H9 (cell line): ENCODE results near the gene TSHZ1. TPM values are rescaled to one million over a fixed set of nuclear protein-coding genes. Genes with fewer than 3 reads are reported as not detected.

Experiments
- DNase-seq: peaks from one replicate; pipeline ENCODE4 v3.0.0-alpha.2; 2017
- H2AFZ ChIP-seq: one replicate; pipeline ENCODE4 v1.6.1; 2013; ENCODE audit warnings: mild to moderate bottlenecking, low read length, control low read depth, moderate library complexity
- H2AK5ac ChIP-seq: 2 replicates; pipeline ENCODE4 v1.6.1; 2013; ENCODE audit warnings: low read length, control low read depth, mixed read lengths; ENCODE audit not compliant: insufficient read length
- H2BK120ac ChIP-seq: one replicate; pipeline ENCODE4 v1.6.1; 2013; ENCODE audit warnings: low read depth, mild to moderate bottlenecking, low read length, control low read depth, inconsistent platforms; ENCODE audit not compliant: poor library complexity, severe bottlenecking
- H2BK12ac ChIP-seq: 2 replicates; pipeline ENCODE4 v1.6.1; 2013; ENCODE audit warnings: low read length, control low read depth, mixed read lengths, low read depth; ENCODE audit not compliant: insufficient read length
- H2BK15ac ChIP-seq: 2 replicates; pipeline ENCODE4 v1.6.1; 2013; ENCODE audit warnings: low read depth, low read length, control low read depth
- H2BK20ac ChIP-seq: one replicate; pipeline ENCODE4 v1.6.1; 2013; ENCODE audit warnings: low read depth, mild to moderate bottlenecking, low read length, control low read depth, inconsistent platforms; ENCODE audit not compliant: poor library complexity, severe bottlenecking
- H2BK5ac ChIP-seq: 2 replicates; pipeline ENCODE4 v1.6.1; 2013; ENCODE audit warnings: low read length, control low read depth, mixed read lengths; ENCODE audit not compliant: insufficient read length
- H3K14ac ChIP-seq: 2 replicates; pipeline ENCODE4 v1.6.1; 2013; ENCODE audit warnings: low read length, control low read depth; ENCODE audit not compliant: insufficient read depth
- H3K18ac ChIP-seq: 2 replicates; pipeline ENCODE4 v1.6.1; 2013; ENCODE audit warnings: low read depth, mild to moderate bottlenecking, mixed read lengths, low read length, control low read depth; ENCODE audit not compliant: insufficient read length
- H3K23ac ChIP-seq: 2 replicates; pipeline ENCODE4 v1.6.1; 2013; ENCODE audit warnings: low read length, control low read depth, mixed read lengths, low read depth; ENCODE audit not compliant: insufficient read length
- H3K23me2 ChIP-seq: 2 replicates; pipeline ENCODE4 v1.6.1; 2013; ENCODE audit warnings: low read depth, mild to moderate bottlenecking, mixed read lengths, low read length, control low read depth; ENCODE audit not compliant: insufficient read length, poor library complexity, severe bottlenecking
- H3K27ac ChIP-seq: 2 replicates; pipeline ENCODE4 v1.5.1; 2013; ENCODE audit warnings: low read length, control low read depth, mixed read lengths, low read depth; ENCODE audit not compliant: insufficient read length
- H3K27me3 ChIP-seq: 2 replicates; pipeline ENCODE4 v1.6.1; 2013; ENCODE audit warnings: low read length, control low read depth, inconsistent platforms; ENCODE audit not compliant: insufficient read depth
- H3K4ac ChIP-seq: 2 replicates; pipeline ENCODE4 v1.6.1; 2013; ENCODE audit warnings: low read depth, mild to moderate bottlenecking, control low read depth, inconsistent platforms, low read length, moderate library complexity
- H3K4me1 ChIP-seq: 2 replicates; pipeline ENCODE4 v1.6.1; 2013; ENCODE audit warnings: low read length, control low read depth, inconsistent platforms; ENCODE audit not compliant: insufficient read depth
- H3K4me2 ChIP-seq: 2 replicates; pipeline ENCODE4 v1.6.1; 2013; ENCODE audit warnings: low read length, control low read depth, mixed read lengths; ENCODE audit not compliant: insufficient read length, insufficient read depth
- H3K56ac ChIP-seq: 2 replicates; pipeline ENCODE4 v1.6.1; 2013; ENCODE audit warnings: low read depth, mild to moderate bottlenecking, mixed read lengths, low read length, control low read depth; ENCODE audit not compliant: insufficient read length
- H3K79me1 ChIP-seq: 2 replicates; pipeline ENCODE4 v1.6.1; 2013; ENCODE audit warnings: low read depth, mild to moderate bottlenecking, moderate library complexity, low read length, control low read depth, inconsistent platforms; ENCODE audit not compliant: insufficient read depth, poor library complexity, severe bottlenecking
- H3K79me2 ChIP-seq: 2 replicates; pipeline ENCODE4 v1.6.1; 2013; ENCODE audit warnings: low read length, control low read depth, inconsistent platforms; ENCODE audit not compliant: insufficient read depth
- H3K9ac ChIP-seq: 2 replicates; pipeline ENCODE4 v1.6.1; 2013; ENCODE audit warnings: low read length, control low read depth, mixed read lengths; ENCODE audit not compliant: insufficient read length; ENCODE audit errors: extremely low read depth
- H3K9me3 ChIP-seq: one replicate; pipeline ENCODE4 v1.6.1; 2013; ENCODE audit warnings: low read depth, low read length, inconsistent platforms; ENCODE audit not compliant: control insufficient read depth
- H3T11ph ChIP-seq: one replicate; pipeline ENCODE4 v1.6.1; 2013; ENCODE audit warnings: mild to moderate bottlenecking, low read length, control low read depth, inconsistent platforms
- H4K20me1 ChIP-seq: one replicate; pipeline ENCODE4 v1.6.1; 2013; ENCODE audit not compliant: control insufficient read depth, insufficient read length, insufficient read depth
- H4K5ac ChIP-seq: 2 replicates; pipeline ENCODE4 v1.6.1; 2013; ENCODE audit warnings: low read depth, mild to moderate bottlenecking, mixed read lengths, low read length, control low read depth; ENCODE audit not compliant: insufficient read length
- H4K8ac ChIP-seq: replicated peaks from 2 replicates; pipeline ENCODE4 v1.6.1; 2013; ENCODE audit warnings: low read length, control low read depth, mixed read lengths, low read depth; ENCODE audit not compliant: insufficient read length
- H4K91ac ChIP-seq: 2 replicates; pipeline ENCODE4 v1.6.1; 2013; ENCODE audit warnings: low read depth, mild to moderate bottlenecking, moderate library complexity, mixed read lengths, low read length, control low read depth; ENCODE audit not compliant: insufficient read length
- H3K27ac Mint-ChIP-seq, 3 experiments: 2 replicates in 2 of 3; 3 replicates in 1 of 3; pipeline ENCODE4 v1.8.0; 2020 to 2021; ENCODE audit warnings: mixed read lengths in 3 of 3, mild to moderate bottlenecking in 1 of 3, moderate library complexity in 1 of 3
- H3K27me3 Mint-ChIP-seq: 2 replicates; pipeline ENCODE4 v1.8.0; 2021; ENCODE audit warnings: low read depth, mild to moderate bottlenecking, moderate library complexity, mixed read lengths
- H3K36me3 Mint-ChIP-seq, 3 experiments: 2 replicates in 2 of 3; 3 replicates in 1 of 3; pipeline ENCODE4 v1.8.0; 2020 to 2021; ENCODE audit warnings: low read depth in 3 of 3, mixed read lengths in 3 of 3; ENCODE audit not compliant: insufficient read depth in 1 of 3
- H3K4me1 Mint-ChIP-seq, 2 experiments: 2 replicates each; pipeline ENCODE4 v1.8.0; 2020; ENCODE audit warnings: mixed read lengths in 2 of 2
- H3K4me3 Mint-ChIP-seq, 2 experiments: 2 replicates in 1 of 2; 3 replicates in 1 of 2; pipeline ENCODE4 v1.8.0; 2020 to 2021; ENCODE audit warnings: mild to moderate bottlenecking in 2 of 2, mixed read lengths in 2 of 2, moderate library complexity in 1 of 2
- H3K9me3 Mint-ChIP-seq, 2 experiments: 2 replicates in 1 of 2; 3 replicates in 1 of 2; pipeline ENCODE4 v1.8.0; 2020; ENCODE audit warnings: mild to moderate bottlenecking in 2 of 2, mixed read lengths in 2 of 2, moderate library complexity in 1 of 2
- CTCF ChIP-seq: fragments of 200-600 bp; sonication (generic); conservative IDR thresholded peaks from 3 replicates; pipeline ENCODE4 v1.8.0; 2021; ENCODE audit warnings: antibody characterized with exemption, mild to moderate bottlenecking
- WGBS: extraction: QIAGEN DNeasy Blood & Tissue Kit; methylation state at CpG from one replicate; pipeline ENCODE4 v1.1.7; 2013; ENCODE audit warnings: missing lambda C conversion rate, low lambda C conversion rate, mixed read lengths; ENCODE audit not compliant: insufficient read length; ENCODE audit errors: extremely low coverage; 5-methylcytosine and 5-hydroxymethylcytosine counted together
- total RNA-seq: library from RNA; stranded (reverse); gene quantifications from 2 replicates; pipeline ENCODE4 v1.2.1, GENCODE V29; 2021

Gene TSHZ1
- total RNA-seq, 1 experiment from 2014 or later = 0.15 TPM

DNA sequence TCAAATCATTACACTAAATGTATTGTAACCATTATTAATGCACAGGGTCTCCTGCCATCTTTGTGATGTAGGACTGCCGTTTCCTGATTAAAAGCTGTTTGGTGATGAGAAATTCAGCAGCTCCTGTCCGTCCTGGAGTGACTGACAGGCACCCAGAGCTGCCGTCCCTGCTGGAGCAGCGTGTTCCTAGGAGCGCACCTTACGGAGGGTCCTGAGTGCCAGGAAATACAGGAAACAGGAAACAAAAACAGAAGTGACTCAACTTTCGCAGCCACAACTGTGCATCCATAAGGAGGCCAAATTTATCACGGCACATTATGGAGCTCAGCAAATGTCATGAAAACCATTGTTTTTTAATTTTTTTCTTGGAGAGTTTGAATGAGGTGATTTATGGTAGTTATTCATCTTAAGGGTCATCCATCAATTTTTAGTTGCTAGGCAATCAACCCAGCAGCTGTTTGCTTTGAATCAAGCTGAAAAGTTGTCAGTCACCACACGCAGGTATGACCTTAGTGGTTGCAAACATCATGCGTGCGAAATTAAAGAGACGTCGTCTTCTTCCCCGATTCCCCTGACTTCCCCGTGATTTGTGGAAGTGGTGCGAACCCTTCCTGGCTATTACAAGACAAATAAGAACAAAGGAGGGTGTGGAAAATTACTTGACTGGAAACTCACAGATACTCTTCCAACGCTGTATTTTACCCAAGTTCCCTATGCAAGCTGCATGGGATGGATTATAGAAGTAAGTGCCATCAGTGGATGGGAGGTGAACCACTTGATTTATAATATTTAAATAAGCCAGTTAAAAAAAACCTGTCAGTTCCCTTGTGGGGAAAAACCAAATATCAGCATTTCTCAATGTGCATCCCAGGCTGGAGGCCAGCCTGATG, 19.8 kb downstream of the TSHZ1 start:
- Histone ChIP-seq H3K27me3 (no peaks in the 10 kb centered on the region), H3K79me1 (no peaks in the 10 kb centered on the region), H3K27ac (no peak overlapping the region), H3K4me2 (no peak overlapping the region), H2BK12ac (no peak overlapping the region), H3T11ph (no peak overlapping the region), H3K23ac (no peak overlapping the region), H4K20me1 (no peaks in the 10 kb centered on the region), H2AK5ac (no peak overlapping the region), H4K5ac (no peak overlapping the region), H3K79me2 (no peaks in the 10 kb centered on the region), H3K9me3 (no peaks in the 10 kb centered on the region), H3K4ac (no peak overlapping the region), H3K4me1 (no peaks in the 10 kb centered on the region), H3K56ac (no peak overlapping the region), H3K9ac (no peak overlapping the region), H2BK20ac (no peak overlapping the region), H3K18ac (no peak overlapping the region), H3K14ac (no peak overlapping the region), H2BK5ac (no peak overlapping the region), H3K23me2 (no peaks in the 10 kb centered on the region), H2AFZ (no peak overlapping the region), H2BK15ac (no peak overlapping the region), H4K91ac (no peak overlapping the region), H4K8ac (no peak overlapping the region), H2BK120ac (no peak overlapping the region)
- no CpG with 5 or more reads among the region's 17 CpGs for WGBS
- no peak for DNase-seq
- Mint-ChIP-seq H3K36me3 (no peaks in the 10 kb centered on the region), H3K4me1 (no peaks in the 10 kb centered on the region), H3K9me3 (no peaks in the 10 kb centered on the region), H3K27ac (no peak overlapping the region), H3K4me3 (no peak overlapping the region), H3K27me3 (no peaks in the 10 kb centered on the region; the same call in 1 of the 2 replicates)
- TF ChIP-seq CTCF = no peak
